NOMO-1 treated with DMSO at 0.1 percent for 48 hours (cell line): ENCODE data around the gene ATP9A.
"Not testable (repeated sequence)": the region's sequence is repeated elsewhere in the genome, so short reads cannot be mapped to it uniquely, and the experiment has no call there.

Source experiments
- DNase-seq: peaks from one replicate; lab custom pipeline; 2025; ENCODE audit not compliant: unreplicated experiment; lab: John Stamatoyannopoulos, UW

ATP9A gene

GRCh38 chr20:51792960-51793359, 24.8 kb upstream of the ATP9A start:
- no peak for DNase-seq

- DNase-seq: no peak
Observed at GRCh38 chr20:51791626-51792025, 23.4 kb upstream of the ATP9A start.

- no peak for DNase-seq
Observed at GRCh38 chr20:51790256-51790655, 22.1 kb upstream of the ATP9A start.

GRCh38 chr20:51789434-51789833, 21.2 kb upstream of the ATP9A start:
- DNase-seq: peak; percentile 56

GRCh38 chr20:51788822-51789221, 20.6 kb upstream of the ATP9A start:
- DNase-seq: no peak

GRCh38 chr20:51784299-51784698, 16.1 kb upstream of the ATP9A start:
- no peak for DNase-seq

GRCh38 chr20:51778229-51778759, 10.1 kb upstream of the ATP9A start:
- not testable (repeated sequence) for DNase-seq

- DNase-seq: no peak
Observed at GRCh38 chr20:51775241-51775640, 7.1 kb upstream of the ATP9A start.

GRCh38 chr20:51772236-51772635, 4.0 kb upstream of the ATP9A start:
- DNase-seq: no peak

- no peak for DNase-seq
Observed at GRCh38 chr20:51769976-51770615, 1.9 kb upstream of the ATP9A start.

GRCh38 chr20:51768759-51769517, 748 bp upstream of the ATP9A start:
- DNase-seq: no peak

GRCh38 chr20:51766994-51767866, 960 bp downstream of the ATP9A start:
- peak; percentile 14 for DNase-seq

- not testable (repeated sequence) for DNase-seq
Observed at GRCh38 chr20:51765381-51765780, 2.8 kb downstream of the ATP9A start.

GRCh38 chr20:51763965-51764602, 4.1 kb downstream of the ATP9A start:
- DNase-seq: peak; percentile 35

- DNase-seq: no peak
Observed at GRCh38 chr20:51760905-51761546, 7.2 kb downstream of the ATP9A start.

- no peak for DNase-seq
Observed at GRCh38 chr20:51759769-51760510, 8.2 kb downstream of the ATP9A start.

GRCh38 chr20:51758978-51759544, 9.1 kb downstream of the ATP9A start:
- DNase-seq: no peak

GRCh38 chr20:51757226-51757625, 11.0 kb downstream of the ATP9A start:
- DNase-seq: no peak

GRCh38 chr20:51756653-51757052, 11.5 kb downstream of the ATP9A start:
- no peak for DNase-seq
